Loucy (cell line): ENCODE results near the gene IGFN1.

ENCODE experiments used
- H2AFZ ChIP-seq: fragments of 200-600 bp; sonication (generic); 2 replicates; pipeline ENCODE4 v1.6.0; 2016; ENCODE audit warnings: antibody characterized with exemption, mild to moderate bottlenecking, low read length, moderate library complexity
- H3F3A ChIP-seq: fragments of 200-600 bp; 2 replicates; pipeline ENCODE4 v1.6.0; 2016; ENCODE audit warnings: antibody characterized with exemption, low read depth, mild to moderate bottlenecking
- H3K27me3 ChIP-seq: fragments of 200-600 bp; sonication (generic); 2 replicates; pipeline ENCODE4 v1.6.1; 2014; ENCODE audit warnings: low read length, mild to moderate bottlenecking; ENCODE audit not compliant: insufficient read depth, poor library complexity, severe bottlenecking
- H3K36me3 ChIP-seq: fragments of 200-600 bp; sonication (generic); 2 replicates; pipeline ENCODE4 v1.6.1; 2016; ENCODE audit warnings: low read length; ENCODE audit not compliant: insufficient read depth
- H3K4me1 ChIP-seq: fragments of 200-600 bp; sonication (generic); 2 replicates; pipeline ENCODE4 v1.5.1; 2014; ENCODE audit warnings: low read length, mild to moderate bottlenecking; ENCODE audit not compliant: insufficient read depth, poor library complexity, severe bottlenecking
- H3K4me2 ChIP-seq: fragments of 200-600 bp; sonication (generic); 2 replicates; pipeline ENCODE4 v1.6.0; 2014; ENCODE audit warnings: antibody characterized with exemption, low read length, low read depth, mild to moderate bottlenecking; ENCODE audit not compliant: poor library complexity, severe bottlenecking
- H3K4me3 ChIP-seq: fragments of 200-600 bp; sonication (generic); 2 replicates; pipeline ENCODE4 v1.5.1; 2014; ENCODE audit warnings: low read length, mild to moderate bottlenecking, mixed read lengths; ENCODE audit not compliant: poor library complexity, severe bottlenecking
- H3K79me2 ChIP-seq: fragments of 200-600 bp; sonication (generic); 2 replicates; pipeline ENCODE4 v1.6.1; 2014; ENCODE audit warnings: low read length; ENCODE audit not compliant: insufficient read depth
- H3K9ac ChIP-seq: fragments of 200-600 bp; sonication (generic); 2 replicates; pipeline ENCODE4 v1.6.0; 2014; ENCODE audit warnings: mild to moderate bottlenecking, low read depth, low read length, moderate library complexity; ENCODE audit not compliant: poor library complexity, severe bottlenecking
- H3K9me2 ChIP-seq: fragments of 200-600 bp; sonication (generic); replicated peaks from 2 replicates; pipeline ENCODE4 v1.6.1; 2016; ENCODE audit warnings: low read depth, low read length, mixed read lengths
- H3K9me3 ChIP-seq: fragments of 200-600 bp; sonication (generic); 2 replicates; pipeline ENCODE4 v1.6.1; 2014; ENCODE audit warnings: mild to moderate bottlenecking, antibody characterized with exemption, low read length, low read depth; ENCODE audit not compliant: insufficient read depth
- H4K20me1 ChIP-seq: fragments of 200-600 bp; sonication (generic); 2 replicates; pipeline ENCODE4 v1.6.0; 2014; ENCODE audit warnings: antibody characterized with exemption, low read length, mild to moderate bottlenecking; ENCODE audit not compliant: insufficient read depth, poor library complexity, severe bottlenecking
- CTCF ChIP-seq: fragments of 200-600 bp; sonication (generic); conservative IDR thresholded peaks from 2 replicates; pipeline ENCODE4 v1.5.1; 2014; ENCODE audit warnings: mild to moderate bottlenecking, antibody characterized with exemption, low read length
- EZH2phosphoT487 ChIP-seq: fragments of 200-600 bp; IDR thresholded peaks from 2 replicates; pipeline ENCODE4 v1.6.1; 2018; ENCODE audit warnings: antibody characterized with exemption, mild to moderate bottlenecking, moderate library complexity, borderline replicate concordance

Gene IGFN1

GRCh38 chr1:201170533-201171062 is 20.0 kb upstream of the IGFN1 start:
- Histone ChIP-seq H3K79me2 (no peaks in the 10 kb centered on the region), H3K4me3 (peak overlapping the region; percentile 51), H3K27me3 (peaks cover 5% of the 10 kb centered on the region), H3F3A (no peaks in the 10 kb centered on the region), H3K9me2 (no peaks in the 10 kb centered on the region), H4K20me1 (no peaks in the 10 kb centered on the region), H3K4me1 (no peaks in the 10 kb centered on the region), H3K9me3 (no peaks in the 10 kb centered on the region), H3K4me2 (peak overlapping the region; percentile 67), H2AFZ (peak overlapping the region; percentile 73), H3K36me3 (no peaks in the 10 kb centered on the region), H3K9ac (no peak overlapping the region)
- no peak for TF ChIP-seq EZH2phosphoT487
- TF ChIP-seq CTCF, result no peak

- Histone ChIP-seq H3K9me3 (no peaks in the 10 kb centered on the region), H3K4me1 (no peaks in the 10 kb centered on the region), H3F3A (no peaks in the 10 kb centered on the region), H3K4me2 (peak overlapping the region; percentile 67), H2AFZ (peak overlapping the region; percentile 73), H4K20me1 (no peaks in the 10 kb centered on the region), H3K27me3 (peaks cover 5% of the 10 kb centered on the region), H3K79me2 (no peaks in the 10 kb centered on the region), H3K4me3 (peak overlapping the region; percentile 51), H3K9ac (no peak overlapping the region), H3K9me2 (no peaks in the 10 kb centered on the region), H3K36me3 (no peaks in the 10 kb centered on the region)
- TF ChIP-seq CTCF, result no peak
- no peak for TF ChIP-seq EZH2phosphoT487
Measured at GRCh38 chr1:201171063-201172036, 19.3 kb upstream of the IGFN1 start.

DNA sequence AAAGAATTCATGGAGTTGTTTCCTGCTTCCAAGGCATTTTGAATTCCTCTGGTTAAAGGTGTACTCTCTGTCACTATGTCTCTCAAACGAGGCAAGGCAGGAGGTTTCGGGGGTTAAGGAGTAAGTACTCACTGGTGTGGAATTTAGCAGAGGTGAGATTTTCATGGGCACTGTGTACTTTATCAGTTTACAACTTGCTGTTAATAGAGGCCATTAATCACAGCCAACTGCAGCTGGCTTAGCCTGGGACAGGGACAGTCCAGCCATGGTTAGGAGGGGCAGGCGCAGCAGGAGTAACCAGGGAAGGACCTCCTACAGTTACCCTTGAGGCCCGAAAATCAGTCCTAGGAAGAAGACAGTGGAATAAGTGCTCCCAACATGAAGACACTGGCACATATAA is 18.3 kb upstream of the IGFN1 start:
- no peak for TF ChIP-seq EZH2phosphoT487
- no peak for TF ChIP-seq CTCF
- H3K9me3 ChIP-seq, result no peaks in the 10 kb centered on the region
- H3K9me2 ChIP-seq, result no peaks in the 10 kb centered on the region
- no peak overlapping the region for H3K4me2 ChIP-seq
- H2AFZ ChIP-seq, result no peak overlapping the region
- no peaks in the 10 kb centered on the region for H3F3A ChIP-seq
- peaks cover 5% of the 10 kb centered on the region for H3K27me3 ChIP-seq
- H3K4me1 ChIP-seq, result no peaks in the 10 kb centered on the region
- no peaks in the 10 kb centered on the region for H3K36me3 ChIP-seq
- no peaks in the 10 kb centered on the region for H4K20me1 ChIP-seq
- no peaks in the 10 kb centered on the region for H3K79me2 ChIP-seq
- H3K9ac ChIP-seq, result no peak overlapping the region
- H3K4me3 ChIP-seq, result no peak overlapping the region
